Measurements from ENCODE around the gene PCDHGA7. TPM values are rescaled to one million over a fixed set of nuclear protein-coding genes. Genes with fewer than 3 reads are reported as not detected.

Gene PCDHGA7
- total RNA-seq, 1 donor = 5.5 TPM

GRCh38 chr5:141412854-141413539 is 30.5 kb downstream of the PCDHGA7 start, which contains the start of gene PCDHGA10:
PCDHGA10 (plus strand) TSS chr5:141412987; CDS start chr5:141413176, 189 bp downstream.

DNA sequence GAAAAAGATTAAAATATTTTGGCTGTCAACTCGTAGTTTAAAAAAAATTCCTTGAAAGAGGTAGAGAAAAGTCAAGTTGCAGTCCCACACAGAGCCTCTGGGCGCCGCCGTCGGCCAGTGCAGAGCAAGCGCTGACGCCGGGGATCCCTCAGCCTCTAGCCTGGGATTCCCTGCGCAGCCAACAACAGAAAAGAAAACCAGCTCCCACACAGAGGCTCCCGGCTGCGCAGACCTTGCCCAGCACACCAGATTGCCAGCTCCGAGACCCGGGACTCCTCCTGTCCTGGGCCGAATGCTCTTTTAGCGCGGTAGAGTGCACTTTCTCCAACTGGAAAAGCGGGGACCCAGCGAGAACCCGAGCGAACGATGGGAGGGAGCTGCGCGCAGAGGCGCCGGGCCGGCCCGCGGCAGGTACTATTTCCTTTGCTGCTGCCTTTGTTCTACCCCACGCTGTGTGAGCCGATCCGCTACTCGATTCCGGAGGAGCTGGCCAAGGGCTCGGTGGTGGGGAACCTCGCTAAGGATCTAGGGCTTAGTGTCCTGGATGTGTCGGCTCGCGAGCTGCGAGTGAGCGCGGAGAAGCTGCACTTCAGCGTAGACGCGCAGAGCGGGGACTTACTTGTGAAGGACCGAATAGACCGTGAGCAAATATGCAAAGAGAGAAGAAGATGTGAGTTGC is 35.1 kb downstream of the PCDHGA7 start, which contains the start of gene PCDHGB7:
Gene PCDHGB7 (plus strand): TSS at position 184 of the 679 bp plus-strand sequence. CDS start 183 bp downstream, at position 367.

GRCh38 chr5:141420855-141421488 is 38.4 kb downstream of the PCDHGA7 start, which contains the start of gene PCDHGA11:
PCDHGA11 (plus strand) TSS chr5:141421051; CDS start chr5:141421228, 177 bp downstream.

GRCh38 chr5:141430332-141431113 is 48.0 kb downstream of the PCDHGA7 start, which contains the start of gene PCDHGA12:
PCDHGA12 (plus strand) TSS chr5:141430507; CDS start chr5:141430760, 253 bp downstream.

Other genes with a start within 250 kb of the PCDHGA7 start
- under 0.01 and 0.54 TPM in 2 replicates for gene PCDHB5, start 247.5 kb upstream of the PCDHGA7 start, total RNA-seq
- 0.11 and 0.39 TPM in 2 replicates for gene PCDHB6, start 232.7 kb upstream of the PCDHGA7 start, total RNA-seq
- 0.22 and 0.79 TPM in 2 replicates for gene PCDHB7, start 210.1 kb upstream of the PCDHGA7 start, total RNA-seq
- under 0.01 TPM in 1 of 2 replicates, not detected in the other for gene PCDHB8, start 205.0 kb upstream of the PCDHGA7 start, total RNA-seq
- gene PCDHB16, start 200.4 kb upstream of the PCDHGA7 start, total RNA-seq = under 0.01 and 0.11 TPM in 2 replicates
- 0.54 TPM in 1 of 2 replicates, not detected in the other for gene PCDHB9, start 195.6 kb upstream of the PCDHGA7 start, total RNA-seq
- 0.39 TPM in 1 of 2 replicates, not detected in the other for gene PCDHB10, start 190.4 kb upstream of the PCDHGA7 start, total RNA-seq
- 0.39 TPM in 1 of 2 replicates, not detected in the other for gene PCDHB11, start 183.1 kb upstream of the PCDHGA7 start, total RNA-seq
- under 0.01 and 0.11 TPM in 2 replicates for gene PCDHB12, start 174.0 kb upstream of the PCDHGA7 start, total RNA-seq
- 0.43 and 0.79 TPM in 2 replicates for gene PCDHB13, start 168.8 kb upstream of the PCDHGA7 start, total RNA-seq
- 0.22 and 1.2 TPM in 2 replicates for gene PCDHB14, start 159.4 kb upstream of the PCDHGA7 start, total RNA-seq
- 0.11 and 0.39 TPM in 2 replicates for gene PCDHB15, start 137.3 kb upstream of the PCDHGA7 start, total RNA-seq
- gene SLC25A2, start 78.7 kb upstream of the PCDHGA7 start, total RNA-seq = 0.22 and 0.39 TPM in 2 replicates
- 49.9 and 60.9 TPM in 2 replicates for gene TAF7, start 62.0 kb upstream of the PCDHGA7 start, total RNA-seq
- gene PCDHGA1, start 52.2 kb upstream of the PCDHGA7 start, total RNA-seq = 0.22 and 0.39 TPM in 2 replicates
- 0.43 and 1.2 TPM in 2 replicates for gene PCDHGA2, start 44.0 kb upstream of the PCDHGA7 start, total RNA-seq
- gene PCDHGA3, start 38.9 kb upstream of the PCDHGA7 start, total RNA-seq = 0.33 and 1.2 TPM in 2 replicates
- 0.98 and 2.0 TPM in 2 replicates for gene PCDHGB1, start 32.6 kb upstream of the PCDHGA7 start, total RNA-seq
- gene PCDHGA4, start 27.7 kb upstream of the PCDHGA7 start, total RNA-seq = 1.5 and 2.7 TPM in 2 replicates
- gene PCDHGB2, start 22.7 kb upstream of the PCDHGA7 start, total RNA-seq = 0.33 and 2.4 TPM in 2 replicates
- 0.43 and 1.6 TPM in 2 replicates for gene PCDHGA5, start 18.6 kb upstream of the PCDHGA7 start, total RNA-seq
- 3.1 and 5.9 TPM in 2 replicates for gene PCDHGB3, start 12.5 kb upstream of the PCDHGA7 start, total RNA-seq
- gene PCDHGA6, start 8.9 kb upstream of the PCDHGA7 start, total RNA-seq = 2.6 and 3.9 TPM in 2 replicates
- 12.0 and 13.0 TPM in 2 replicates for gene PCDHGB4, start 5.0 kb downstream of the PCDHGA7 start, total RNA-seq
- 1.2 and 3.5 TPM in 2 replicates for gene PCDHGA8, start 9.9 kb downstream of the PCDHGA7 start, total RNA-seq
- 13.7 and 15.4 TPM in 2 replicates for gene PCDHGB5, start 15.2 kb downstream of the PCDHGA7 start, total RNA-seq
- 4.3 and 5.7 TPM in 2 replicates for gene PCDHGA9, start 20.0 kb downstream of the PCDHGA7 start, total RNA-seq
- 2.3 and 3.1 TPM in 2 replicates for gene PCDHGB6, start 25.3 kb downstream of the PCDHGA7 start, total RNA-seq
- 4.4 and 9.4 TPM in 2 replicates for gene PCDHGA10, start 30.2 kb downstream of the PCDHGA7 start, total RNA-seq
- gene PCDHGB7, start 34.9 kb downstream of the PCDHGA7 start, total RNA-seq = 1.8 and 7.5 TPM in 2 replicates
- 6.2 and 9.0 TPM in 2 replicates for gene PCDHGA11, start 38.3 kb downstream of the PCDHGA7 start, total RNA-seq
- gene PCDHGA12, start 47.8 kb downstream of the PCDHGA7 start, total RNA-seq = 6.7 and 8.2 TPM in 2 replicates
- 9.4 and 10.3 TPM in 2 replicates for gene PCDHGC3, start 93.2 kb downstream of the PCDHGA7 start, total RNA-seq
- 0.54 and 2.4 TPM in 2 replicates for gene PCDHGC4, start 102.3 kb downstream of the PCDHGA7 start, total RNA-seq
- 0.22 and 1.6 TPM in 2 replicates for gene PCDHGC5, start 106.3 kb downstream of the PCDHGA7 start, total RNA-seq
- gene DIAPH1, start 236.3 kb downstream of the PCDHGA7 start, total RNA-seq = 34.2 and 47.4 TPM in 2 replicates

All from placental epithelial cell (primary cell).